Ovary (tissue), 9 donors: ENCODE results near the gene MYOM3. TPM values are rescaled to one million over a fixed set of nuclear protein-coding genes. Genes with fewer than 3 reads are reported as not detected.

Experiments used
- DNase-seq, 5 donors: peaks; one replicate each; pipeline ENCODE4 v3.0.0-alpha.2; 2019 to 2020
- H3K27ac ChIP-seq, 2 donors: fragments of 200-600 bp; one replicate each; pipeline versions ENCODE4 v1.5.1 to v1.8.0; 2019 to 2022
- H3K27me3 ChIP-seq: fragments of 200-600 bp; one replicate; pipeline ENCODE4 v1.8.0; 2022
- H3K36me3 ChIP-seq: fragments of 200-600 bp; sonication (generic); one replicate; pipeline ENCODE4 v1.5.1; 2019
- H3K4me1 ChIP-seq: one replicate; pipeline ENCODE4 v1.8.1; 2013; ENCODE audit warnings: mild to moderate bottlenecking, moderate library complexity; ENCODE audit not compliant: insufficient read depth
- H3K4me3 ChIP-seq: fragments of 200-600 bp; sonication (generic); one replicate; pipeline ENCODE4 v1.5.1; 2017
- H3K9me3 ChIP-seq, 2 donors: fragments of 200-600 bp in 1 of 2; sonication (generic) in 1 of 2; one replicate each; pipeline versions ENCODE4 v1.5.1 to v1.8.1; 2013 to 2019; ENCODE audit warnings: mild to moderate bottlenecking in 1 of 2, moderate library complexity in 1 of 2
- EP300 ChIP-seq: sonication (generic); formaldehyde crosslinking; IDR thresholded peaks from one replicate; pipeline ENCODE4 v1.6.1; 2017; ENCODE audit warnings: antibody characterized with exemption
- POLR2A ChIP-seq: fragments of 450-650 bp; IDR thresholded peaks from one replicate; pipeline ENCODE4 v1.6.1; 2017; ENCODE audit warnings: antibody characterized with exemption, mild to moderate bottlenecking, moderate library complexity
- WGBS, 3 donors: extraction: QIAGEN DNeasy Blood & Tissue Kit in 1 of 3; methylation state at CpG; one replicate each; pipeline versions ENCODE4 v1.1.5 to v1.1.7; 2013 to 2017; 5-methylcytosine and 5-hydroxymethylcytosine counted together
- intact Hi-C, 4 donors: fragments of 100-400 bp; cut with DNase I; formaldehyde crosslinking; loops; one replicate each; pipeline versions ENCODE4 v1.11.0 to v1.15.1; 2022 to 2023
- polyA plus RNA-seq, 2 donors: library from polyadenylated mRNA; stranded (reverse); fragments of 200-250 nt in 1 of 2; fragments of 350-450 nt in 1 of 2; fragmentation: Illumina TruSeq in 1 of 2; extraction: RNeasy Lipid Tissue Mini Kit (QIAGEN cat#74804) in 1 of 2; gene quantifications; one replicate each; pipeline ENCODE4 v1.2.3, GENCODE V29; 2013 to 2014
- total RNA-seq, 7 donors: library from RNA; depleted of rRNA in 2 of 7; stranded (reverse); fragments of >200 nt in 2 of 7; fragmentation: NEBNext Ultra II Directional in 3 of 7; extraction: Animal tissue kit (Norgen Biotek cat#: 25700) in 3 of 7; gene quantifications; one replicate each; pipeline versions ENCODE4 v1.1.0 to v1.2.4, GENCODE V29; 2016 to 2023
- TF ChIP-seq, protein P1 (sequence below), 3 donors: fragments of 450-650 bp in 2 of 3; fragments of 200-600 bp in 1 of 3; IDR thresholded peaks; one replicate each; pipeline versions ENCODE4 v1.5.1 to v1.8.0; 2016 to 2022; ENCODE audit warnings: antibody characterized with exemption in 3 of 3, mild to moderate bottlenecking in 1 of 3
- donor health status: DM: no; HTN: no; CAD: no; lungs with moderate emphysema.
- donor health status: DM: no; HTN: no; CAD: no.
- donor health status: Bipolar disorder and iron deficiency.
- donor health status: DM: yes; HTN: yes; CAD: no.
- donor health status: DM: no; HTN: no; CAD: no.
- donor health status: DM: yes; HTN: yes; CAD: no.

MYOM3 gene
- total and polyA plus RNA-seq, 9 donors, result 0.08 to 1.2 (median 0.27) TPM

DNA sequence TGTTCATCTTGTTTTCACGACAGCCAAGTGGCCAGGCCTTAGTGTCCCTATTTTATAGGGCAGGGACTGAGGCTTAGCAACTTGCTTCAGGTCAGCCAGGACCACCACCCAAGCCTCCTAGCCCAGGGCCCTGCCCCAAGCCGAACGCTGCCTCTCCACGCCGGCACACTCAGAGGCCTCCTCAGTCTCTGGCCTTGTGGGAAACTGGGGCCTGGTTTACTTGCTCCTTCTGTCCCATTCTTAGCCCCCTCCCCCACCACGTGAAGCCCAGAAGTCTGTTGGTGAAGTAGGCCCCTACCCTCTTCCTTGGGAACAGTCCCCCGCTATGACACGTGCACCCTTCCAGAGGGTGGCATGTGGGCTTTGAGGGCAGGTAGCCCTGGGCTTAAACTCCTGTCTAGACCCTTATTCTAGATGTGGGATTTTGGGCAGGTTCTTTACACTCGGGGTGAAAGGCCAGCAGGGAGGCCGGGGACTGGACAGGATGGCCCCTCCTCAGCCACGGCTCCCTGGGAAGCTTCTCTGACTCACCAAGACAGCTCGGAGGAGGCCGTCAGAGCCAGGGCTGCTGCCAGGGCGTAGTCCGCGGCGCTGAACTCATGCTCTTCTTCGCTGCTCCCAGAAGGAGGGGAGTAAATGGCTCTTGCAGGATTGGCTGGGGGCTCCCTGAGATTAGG lies 4.3 kb downstream of the MYOM3 start:
- no peaks in the 10 kb centered on the region for H3K9me3 ChIP-seq
- no peak overlapping the region for H3K27ac ChIP-seq
- H3K4me1 ChIP-seq, result peaks cover 4% of the 10 kb centered on the region
- no peak overlapping the region for H3K4me3 ChIP-seq
- H3K27me3 ChIP-seq, result no peaks in the 10 kb centered on the region
- no peak for TF ChIP-seq POLR2A
- no peak for TF ChIP-seq EP300
- TF ChIP-seq, protein P1, sequence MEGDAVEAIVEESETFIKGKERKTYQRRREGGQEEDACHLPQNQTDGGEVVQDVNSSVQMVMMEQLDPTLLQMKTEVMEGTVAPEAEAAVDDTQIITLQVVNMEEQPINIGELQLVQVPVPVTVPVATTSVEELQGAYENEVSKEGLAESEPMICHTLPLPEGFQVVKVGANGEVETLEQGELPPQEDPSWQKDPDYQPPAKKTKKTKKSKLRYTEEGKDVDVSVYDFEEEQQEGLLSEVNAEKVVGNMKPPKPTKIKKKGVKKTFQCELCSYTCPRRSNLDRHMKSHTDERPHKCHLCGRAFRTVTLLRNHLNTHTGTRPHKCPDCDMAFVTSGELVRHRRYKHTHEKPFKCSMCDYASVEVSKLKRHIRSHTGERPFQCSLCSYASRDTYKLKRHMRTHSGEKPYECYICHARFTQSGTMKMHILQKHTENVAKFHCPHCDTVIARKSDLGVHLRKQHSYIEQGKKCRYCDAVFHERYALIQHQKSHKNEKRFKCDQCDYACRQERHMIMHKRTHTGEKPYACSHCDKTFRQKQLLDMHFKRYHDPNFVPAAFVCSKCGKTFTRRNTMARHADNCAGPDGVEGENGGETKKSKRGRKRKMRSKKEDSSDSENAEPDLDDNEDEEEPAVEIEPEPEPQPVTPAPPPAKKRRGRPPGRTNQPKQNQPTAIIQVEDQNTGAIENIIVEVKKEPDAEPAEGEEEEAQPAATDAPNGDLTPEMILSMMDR (IDR thresholded peaks at IDR 0.05), result no peak
- no peak for DNase-seq
- H3K36me3 ChIP-seq, result no peaks in the 10 kb centered on the region
- 75 to 82% (median 76%) methylated on average over 18 of the region's 18 CpGs for WGBS, 3 donors
- intact Hi-C loops, result no loop called here

DNA sequence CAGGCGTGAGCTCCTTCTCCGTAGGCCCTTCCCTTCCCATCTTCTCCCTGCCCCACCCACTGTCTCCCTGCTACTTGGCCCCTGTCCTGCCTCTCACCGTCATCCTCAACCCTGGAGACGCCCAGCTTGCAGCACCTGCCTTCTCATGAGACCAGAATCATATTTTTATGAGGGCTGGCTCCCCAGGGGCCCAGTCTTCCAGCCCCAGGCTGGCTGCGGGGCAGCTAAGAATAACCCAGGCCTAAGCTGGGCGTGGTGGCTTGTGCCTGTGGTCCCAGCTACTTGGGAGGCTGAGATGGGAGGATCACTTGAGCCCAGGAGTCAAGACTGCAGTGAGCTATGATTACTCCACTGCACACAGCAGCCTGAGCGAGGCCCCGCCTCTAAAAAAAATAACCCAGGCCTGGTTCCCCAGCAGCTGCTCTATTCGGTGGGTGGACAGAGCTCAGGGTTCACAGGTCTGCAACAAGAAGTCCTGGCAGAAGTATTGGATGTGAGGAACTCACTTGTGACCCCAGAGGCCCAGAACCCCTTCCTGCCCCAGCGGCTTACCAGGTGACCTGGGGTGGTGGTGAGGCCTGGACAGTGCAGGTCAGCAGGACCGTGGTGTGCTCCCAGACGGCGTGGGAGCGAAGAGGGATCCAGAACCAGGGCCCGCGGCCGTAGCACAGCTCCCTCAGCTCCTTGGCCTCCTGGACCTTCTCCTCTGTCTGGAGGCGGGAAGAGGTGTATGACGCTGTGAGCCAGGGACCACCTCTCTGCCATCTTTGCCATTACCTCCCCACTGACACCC lies 6.4 kb downstream of the MYOM3 start:
- no peak overlapping the region for H3K27ac ChIP-seq
- no peaks in the 10 kb centered on the region for H3K27me3 ChIP-seq
- peaks cover 6% of the 10 kb centered on the region for H3K4me1 ChIP-seq
- TF ChIP-seq, protein P1 (IDR thresholded peaks at IDR 0.05), result no peak
- TF ChIP-seq POLR2A (no peak), EP300 (no peak)
- H3K9me3 ChIP-seq, result no peaks in the 10 kb centered on the region
- no peaks in the 10 kb centered on the region for H3K36me3 ChIP-seq
- 85 to 86% (median 86%) methylated on average over 19 of the region's 19 CpGs for WGBS, 3 donors
- DNase-seq, result no peak
- no peak overlapping the region for H3K4me3 ChIP-seq
- intact Hi-C loops, result no loop called here

DNA sequence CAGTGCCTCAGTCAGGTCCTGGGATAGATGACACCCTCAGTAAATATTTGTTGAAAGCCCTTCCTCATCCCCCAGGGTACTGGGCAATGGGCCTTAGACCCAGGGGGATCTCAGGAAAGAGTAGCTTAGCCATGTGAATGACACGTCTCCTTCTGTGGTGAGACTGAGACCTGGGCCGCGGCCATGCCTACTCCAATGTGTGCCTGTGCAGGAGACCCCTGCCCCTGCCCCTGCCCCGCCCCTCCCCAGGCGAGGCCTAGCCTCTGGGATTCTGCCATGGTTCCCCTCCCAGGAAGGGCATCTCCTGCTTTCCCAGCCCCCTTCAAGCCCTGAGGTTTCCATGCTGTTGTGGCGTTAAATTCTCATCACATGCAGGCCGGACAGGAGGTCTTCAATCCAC lies 7.1 kb downstream of the MYOM3 start:
- H3K4me1 ChIP-seq, result peaks cover 6% of the 10 kb centered on the region
- intact Hi-C loops, result no loop called here
- TF ChIP-seq EP300 (no peak), POLR2A (no peak)
- TF ChIP-seq, protein P1 (IDR thresholded peaks at IDR 0.05), result no peak
- no peak overlapping the region for H3K27ac ChIP-seq
- DNase-seq, result no peak
- no peaks in the 10 kb centered on the region for H3K27me3 ChIP-seq
- no peaks in the 10 kb centered on the region for H3K36me3 ChIP-seq
- 92 to 95% (median 94%) methylated on average over 7 of the region's 7 CpGs for WGBS, 3 donors
- no peak overlapping the region for H3K4me3 ChIP-seq
- no peaks in the 10 kb centered on the region for H3K9me3 ChIP-seq

DNA sequence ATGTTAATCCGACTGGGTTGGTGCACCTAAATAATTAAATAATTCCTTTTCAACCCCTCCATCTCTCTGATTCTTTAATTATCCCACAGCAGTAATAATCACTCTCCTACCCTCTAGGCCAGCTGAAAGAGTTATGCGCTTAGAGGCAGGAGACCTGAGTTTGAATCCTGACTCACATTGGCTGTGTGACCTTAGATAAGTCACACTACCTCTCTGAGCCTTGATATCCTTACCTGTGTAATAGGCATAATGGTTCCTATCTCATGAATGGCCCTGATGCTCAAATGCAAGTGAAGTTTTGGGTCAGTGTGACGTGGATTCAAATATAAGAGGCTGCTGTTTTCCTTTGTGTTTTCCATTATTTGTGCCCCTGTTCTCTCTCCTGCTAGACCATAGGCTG lies 8.1 kb downstream of the MYOM3 start:
- Histone ChIP-seq H3K4me3 (no peak overlapping the region), H3K9me3 (no peaks in the 10 kb centered on the region), H3K4me1 (peaks cover 6% of the 10 kb centered on the region), H3K27me3 (no peaks in the 10 kb centered on the region), H3K27ac (no peak overlapping the region), H3K36me3 (no peaks in the 10 kb centered on the region)
- TF ChIP-seq, protein P1 (IDR thresholded peaks at IDR 0.05), result no peak
- TF ChIP-seq EP300, result no peak
- DNase-seq, result no peak
- WGBS, 3 donors, result 69 to 80% (median 78%) methylated on average over 3 of the region's 3 CpGs
- intact Hi-C loops, result no loop called here
